HG02759 (cell line): ENCODE measurements around the gene MGRN1.

ENCODE experiments used
- ATAC-seq: cut with Tn5 transposase; IDR thresholded peaks from one replicate; pipeline ENCODE4 v1.9.1; 2021; ENCODE audit warnings: mild to moderate bottlenecking, moderate library complexity; ENCODE audit not compliant: unreplicated experiment

MGRN1 gene

DNA sequence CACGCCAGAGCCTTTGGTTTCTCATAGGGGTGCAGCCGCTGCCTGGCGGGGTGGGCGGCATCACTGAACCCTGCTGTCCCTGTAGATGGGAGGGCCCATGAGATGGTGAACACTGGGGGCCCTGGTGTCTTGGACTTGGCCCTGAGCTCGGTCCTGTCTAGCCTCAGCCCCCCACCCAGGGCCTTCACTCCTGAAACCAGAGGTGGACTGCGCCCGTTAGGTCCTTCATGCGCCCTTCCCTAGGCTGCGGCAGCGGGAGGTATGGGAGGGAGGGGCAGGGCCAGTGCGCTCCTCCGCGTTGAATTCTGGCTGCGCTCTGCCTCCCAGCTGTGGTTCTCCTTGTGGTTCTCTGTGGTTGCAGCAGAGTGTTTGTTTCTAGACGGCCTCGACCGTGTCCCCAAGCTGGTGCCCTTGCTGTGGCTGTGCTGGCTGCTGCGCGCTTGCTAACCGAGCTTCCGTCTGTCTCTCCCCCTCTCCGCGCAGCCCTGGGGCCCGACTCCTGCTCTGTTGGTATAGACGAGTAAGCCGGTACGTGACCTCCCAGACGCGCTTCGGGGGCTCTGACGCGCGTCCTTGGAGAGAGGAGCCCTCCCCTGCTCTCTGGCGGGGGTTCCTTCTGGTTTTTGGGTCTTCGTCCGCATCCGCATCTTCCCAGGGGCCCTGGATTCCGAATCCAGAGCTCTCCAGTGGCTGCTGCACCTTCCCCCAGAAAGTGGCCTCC is 61.3 kb downstream of the MGRN1 start:
- ATAC-seq, result no peak

DNA sequence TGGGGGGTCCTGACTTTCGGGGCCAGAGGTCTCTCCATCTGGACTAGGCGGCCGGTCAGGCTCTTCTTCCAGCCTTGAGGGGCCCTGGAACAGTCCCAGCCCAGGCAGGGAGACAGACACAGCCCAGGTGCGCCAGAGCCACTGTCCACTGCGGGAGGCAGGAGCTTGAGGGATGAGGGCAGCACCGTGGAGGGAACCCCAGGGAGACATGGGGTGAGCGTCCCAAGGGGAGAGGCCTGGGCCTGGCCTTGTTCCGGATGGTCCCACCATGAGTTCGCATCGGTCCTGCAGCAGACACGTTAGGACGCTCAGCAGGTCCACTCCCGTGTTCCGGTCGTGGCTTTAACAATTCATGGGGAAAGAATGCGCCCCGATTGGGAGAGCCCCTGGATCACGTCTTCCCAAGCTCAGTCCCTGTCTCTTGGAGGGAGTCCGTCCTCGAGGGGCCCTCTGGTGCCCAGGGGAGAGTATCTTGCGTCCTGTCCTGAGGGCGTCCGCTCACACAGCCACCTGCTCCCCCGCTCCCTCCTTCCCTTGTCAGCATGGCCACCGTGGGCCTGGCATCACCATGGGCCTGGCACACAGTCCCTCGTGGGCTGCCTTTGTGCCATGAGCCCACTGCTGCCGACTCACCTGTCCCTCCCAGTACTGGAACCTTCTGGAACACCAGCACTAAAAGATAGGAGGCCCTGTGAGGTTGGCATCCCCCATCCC is 62.0 kb downstream of the MGRN1 start:
- ATAC-seq, result no peak

DNA sequence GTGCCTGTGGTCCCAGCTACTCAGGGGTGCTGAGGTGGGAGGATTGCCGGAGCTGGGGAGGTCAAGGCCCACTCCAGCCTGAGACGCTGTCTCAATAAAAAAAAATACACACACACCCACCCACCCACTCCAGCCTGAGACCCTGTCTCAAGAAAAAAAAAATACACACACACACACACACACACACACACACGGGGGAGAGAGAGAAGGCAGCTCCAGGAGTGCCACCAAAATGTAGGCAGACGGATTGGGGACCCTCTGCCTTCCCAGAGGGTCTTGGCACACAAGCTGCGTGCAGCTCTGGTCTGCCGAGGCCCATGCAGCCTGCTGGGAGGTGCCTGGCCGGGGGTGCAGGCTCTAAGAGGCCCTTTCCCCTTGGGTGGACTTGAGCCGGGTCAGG is 62.8 kb downstream of the MGRN1 start:
- ATAC-seq, result no peak

DNA sequence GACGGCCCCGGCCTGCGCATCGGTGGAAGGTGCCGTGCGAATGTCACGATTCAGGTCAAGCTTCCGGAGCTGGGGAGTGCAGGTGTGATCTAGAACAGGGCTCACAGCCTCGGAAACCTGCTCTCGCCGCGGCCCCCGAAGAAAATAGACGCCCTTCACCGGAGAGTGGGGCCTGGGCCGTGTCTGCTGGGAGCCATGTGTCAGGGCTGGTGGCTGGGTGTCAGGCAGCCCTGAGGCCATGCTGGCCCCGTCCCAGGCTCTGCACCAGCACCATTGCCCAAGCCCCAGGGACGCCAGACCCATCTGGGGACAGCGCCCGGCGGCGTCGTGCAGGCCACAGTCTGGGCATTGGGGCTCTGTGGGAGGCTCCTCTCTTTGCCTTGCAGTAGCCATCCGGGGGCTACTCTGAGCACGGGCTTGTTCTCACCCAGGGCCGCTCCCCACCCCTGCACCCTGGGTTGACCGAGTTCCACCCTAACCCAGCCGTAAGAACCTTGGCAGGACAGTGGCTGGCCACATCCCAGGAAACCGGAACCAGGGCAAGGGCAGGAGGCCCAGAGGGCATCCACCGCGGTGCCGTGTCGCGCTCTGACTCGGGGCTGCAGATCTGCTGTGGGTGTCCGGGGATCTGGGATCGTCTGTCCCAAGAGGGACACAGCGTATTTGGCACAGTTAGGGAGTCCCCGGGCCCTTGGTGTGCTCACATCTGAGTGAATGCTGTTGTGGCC is 63.5 kb downstream of the MGRN1 start:
- no peak for ATAC-seq

DNA sequence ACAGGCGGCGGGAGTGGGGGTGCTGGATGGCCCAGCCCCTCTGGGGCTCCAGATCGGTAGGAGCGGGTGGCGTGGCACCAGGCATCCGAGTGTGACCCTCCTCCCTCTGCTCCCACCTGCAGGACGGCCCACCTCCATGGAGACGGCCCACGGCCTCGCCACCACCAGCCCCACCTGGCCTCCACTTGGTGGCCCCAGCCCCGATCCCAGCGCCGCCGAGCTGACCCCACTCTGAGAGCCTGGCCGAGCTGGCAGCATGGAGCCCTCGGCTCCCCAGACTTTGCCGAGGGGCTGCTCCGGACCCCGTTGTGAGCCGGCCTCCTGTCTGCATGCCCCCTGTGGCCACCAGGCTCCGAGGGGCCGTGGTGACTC is 64.0 kb downstream of the MGRN1 start:
- ATAC-seq, result no peak

DNA sequence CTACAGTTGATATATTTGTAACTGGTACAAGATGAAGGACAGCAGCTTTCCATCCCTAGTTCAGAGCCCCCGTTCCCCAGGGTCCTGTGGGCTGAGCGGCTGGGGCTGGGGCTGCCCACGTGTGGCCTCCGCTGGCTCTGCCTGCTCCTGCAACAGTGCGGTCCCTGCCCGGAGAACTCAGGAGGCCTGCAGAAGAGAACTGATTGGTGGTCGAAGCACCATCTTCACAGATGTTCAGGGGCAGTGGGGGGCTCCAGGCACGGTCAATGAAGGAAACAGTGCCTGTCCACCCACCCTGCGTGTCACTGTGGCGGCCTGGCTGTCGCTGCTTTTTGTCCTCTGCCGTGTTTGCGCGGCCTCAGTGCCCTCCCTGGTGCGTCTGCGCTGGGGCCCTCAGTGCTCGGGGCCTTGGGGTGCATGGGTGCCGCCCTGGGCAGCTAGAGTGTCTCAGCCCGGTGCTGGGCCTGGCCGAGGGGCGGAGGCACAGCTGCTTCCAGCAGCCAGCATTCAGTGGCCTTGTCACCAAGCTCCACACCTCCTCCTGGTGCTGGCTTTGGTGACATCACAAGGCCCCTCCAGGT is 64.6 kb downstream of the MGRN1 start:
- ATAC-seq, result no peak

DNA sequence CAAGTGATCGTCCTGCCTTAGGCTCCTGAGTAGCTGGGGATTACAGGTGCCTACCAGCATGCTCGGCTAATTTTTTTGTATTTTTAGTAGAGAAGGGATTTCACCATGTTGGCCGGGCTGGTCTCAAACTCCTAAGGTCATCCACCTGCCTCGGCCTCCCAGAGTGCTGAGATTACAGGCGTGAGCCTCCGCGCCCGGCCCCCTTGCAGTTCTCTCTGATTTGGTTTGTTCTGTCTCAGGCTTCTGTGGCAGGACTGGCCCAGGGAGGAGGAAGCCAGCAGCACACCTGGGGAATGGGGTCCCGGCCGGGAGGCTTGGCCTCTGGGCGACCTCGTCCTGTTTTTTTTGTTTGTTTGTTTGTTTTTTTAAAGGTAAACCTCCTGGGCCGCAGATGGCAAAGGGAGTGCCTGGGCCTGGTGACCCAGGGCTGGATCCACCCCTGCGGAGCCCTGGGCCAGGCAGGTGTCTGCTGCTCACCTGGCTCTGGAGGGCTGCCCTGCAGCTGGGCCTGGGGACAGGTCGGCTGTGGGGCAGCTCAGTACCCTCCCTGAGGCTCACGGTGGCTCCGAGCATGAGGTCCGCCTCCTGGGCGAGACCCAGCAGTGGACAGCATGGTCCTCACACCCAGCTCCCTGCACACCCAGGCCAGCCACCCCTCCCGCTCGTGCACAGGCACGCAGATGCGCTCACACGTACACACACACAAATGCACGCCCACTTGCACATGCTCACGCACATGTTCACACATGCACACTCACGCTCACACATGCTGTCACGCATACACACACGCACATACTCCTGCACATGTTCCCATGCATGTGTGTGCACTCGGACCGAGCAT is 65.5 kb downstream of the MGRN1 start:
- no peak for ATAC-seq

DNA sequence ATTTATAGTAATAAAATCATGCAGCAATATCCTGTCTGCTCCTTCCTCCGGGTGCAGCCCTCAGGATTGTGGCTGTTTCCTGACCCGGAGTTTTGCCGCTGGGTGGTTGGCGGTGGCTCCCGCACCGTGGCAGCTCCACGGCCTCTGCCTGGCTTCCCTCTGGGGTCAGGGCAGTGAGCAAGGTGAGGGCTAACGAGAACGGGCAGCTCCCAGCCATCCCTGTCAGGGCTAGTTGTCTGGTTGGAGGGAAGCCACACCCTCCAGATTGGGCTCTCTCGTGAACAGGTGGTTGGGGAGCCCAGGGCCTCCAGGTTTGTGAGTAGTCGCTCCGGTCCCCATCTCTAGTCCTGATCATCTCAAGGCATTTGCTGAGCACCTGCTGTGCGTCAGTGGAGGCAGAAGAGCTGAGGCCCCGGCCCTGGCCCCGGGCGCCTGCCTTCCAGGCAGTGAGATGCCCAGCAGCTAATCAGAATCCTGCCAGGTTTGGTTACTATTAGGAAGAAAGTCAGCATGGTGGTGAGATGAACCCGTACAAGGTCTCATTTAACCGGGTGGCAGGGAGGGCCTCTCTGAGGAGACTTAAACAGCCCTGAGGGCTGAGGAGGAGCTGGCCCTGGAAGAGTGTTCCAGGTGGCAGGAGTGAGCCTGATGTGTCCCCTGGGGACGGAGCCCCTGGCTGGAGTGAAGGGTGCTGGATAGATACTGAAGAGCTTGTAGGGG is 66.5 kb downstream of the MGRN1 start:
- ATAC-seq, result no peak

DNA sequence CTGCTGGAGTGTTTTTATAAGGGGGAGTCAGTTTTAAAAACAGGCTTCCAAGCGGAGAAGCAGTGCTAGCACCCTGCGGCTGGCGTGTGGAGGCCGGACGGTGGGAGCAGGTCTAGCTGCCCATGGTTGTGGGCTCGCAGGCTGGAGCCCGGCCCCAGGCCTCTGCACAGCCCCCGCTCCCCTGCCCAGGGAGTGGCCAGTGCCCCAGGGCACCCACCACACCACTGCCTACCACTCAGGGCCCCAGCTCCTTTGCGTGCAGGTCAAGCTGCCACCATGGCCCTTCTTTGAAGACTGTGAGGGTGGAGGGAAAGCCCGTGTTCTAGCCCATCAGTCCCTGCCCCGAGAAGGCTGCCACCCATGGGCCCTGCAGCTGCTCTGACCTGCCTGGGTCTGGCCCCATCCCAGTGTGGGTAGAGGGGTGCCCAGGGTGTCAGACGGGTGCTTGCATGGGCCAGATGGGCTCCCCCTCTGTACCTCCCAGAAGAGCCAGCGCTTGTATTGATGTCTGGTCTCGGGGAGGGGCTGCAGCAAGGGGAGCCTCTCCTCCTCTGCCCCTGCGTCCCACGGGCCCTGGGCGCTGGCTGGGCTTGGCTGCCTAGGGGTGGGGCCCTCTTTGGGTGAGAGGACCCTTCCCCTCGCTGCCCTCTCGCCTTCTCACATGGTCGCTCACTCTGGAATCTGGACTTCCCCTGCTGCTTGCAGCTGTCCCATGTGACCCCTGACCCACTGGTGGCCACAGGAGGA is 67.2 kb downstream of the MGRN1 start:
- no peak for ATAC-seq

DNA sequence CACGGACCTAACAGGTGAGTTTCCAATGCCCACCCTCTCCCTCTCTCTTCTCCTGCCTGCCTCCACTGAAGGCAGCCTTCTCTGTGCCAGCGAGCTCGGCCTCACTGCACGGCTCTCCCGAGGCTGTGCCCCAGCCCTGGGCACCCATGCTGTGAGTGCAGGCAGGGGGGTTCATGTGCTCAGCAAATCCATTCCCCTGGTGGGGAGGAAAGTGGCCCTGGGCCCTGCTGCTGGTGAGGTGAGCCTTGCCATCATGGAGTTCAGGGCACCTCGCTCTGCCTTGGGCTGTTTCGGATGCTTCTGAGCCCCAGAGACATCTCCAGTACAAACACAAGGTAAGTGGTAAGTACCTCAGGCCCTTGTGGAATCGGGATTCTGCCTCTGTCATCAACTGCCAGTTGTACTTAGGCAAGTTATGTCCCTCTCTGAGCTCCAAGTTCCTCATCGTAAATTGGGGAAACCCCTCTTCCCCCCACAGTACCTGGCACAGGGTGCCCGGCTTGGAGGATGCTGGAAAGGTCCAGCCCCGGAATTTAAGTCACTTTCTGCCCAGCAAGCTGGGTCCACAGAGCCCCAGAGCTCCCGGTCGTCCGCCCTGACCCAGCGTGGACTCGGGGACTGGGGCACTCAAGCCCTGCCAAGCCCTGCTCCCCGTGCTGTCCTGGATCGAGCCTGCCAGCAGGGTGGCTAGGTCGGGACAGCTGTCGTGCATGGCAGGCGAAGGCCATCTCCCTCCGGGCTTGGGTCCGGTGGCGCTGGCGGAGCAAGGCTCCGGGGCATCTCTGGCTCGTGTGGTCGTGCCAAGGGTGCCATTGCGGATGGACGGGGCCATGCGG is 68.1 kb downstream of the MGRN1 start:
- peak; percentile 11 for ATAC-seq

DNA sequence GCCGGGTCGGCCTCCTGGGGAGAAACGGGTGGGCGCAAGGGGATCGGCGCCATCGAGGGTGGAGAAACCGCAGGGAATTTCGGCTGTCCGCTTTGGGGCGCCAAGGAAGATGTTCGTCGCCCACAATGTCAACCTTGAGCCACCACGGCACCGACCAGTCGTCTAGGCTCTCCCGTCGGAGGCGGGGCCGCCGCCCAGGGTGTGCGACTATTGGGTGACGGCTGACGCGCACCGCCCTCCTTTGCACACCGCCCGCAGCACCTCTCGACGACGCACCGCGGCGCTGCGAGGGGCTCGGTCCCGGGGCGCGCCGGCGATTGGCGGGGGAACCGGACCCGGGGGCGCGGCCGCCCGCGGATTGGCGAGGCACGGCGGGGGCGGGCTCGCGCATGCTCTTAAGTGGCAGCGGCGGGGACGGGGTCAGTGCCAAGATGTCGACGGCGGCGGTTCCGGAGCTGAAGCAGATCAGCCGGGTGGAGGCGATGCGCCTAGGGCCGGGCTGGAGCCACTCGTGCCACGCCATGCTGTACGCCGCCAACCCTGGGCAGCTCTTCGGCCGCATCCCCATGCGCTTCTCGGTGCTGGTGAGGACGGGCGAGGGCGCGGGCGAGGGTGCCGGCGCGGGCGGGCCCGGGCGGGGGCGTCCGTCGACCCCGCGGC is 68.8 kb downstream of the MGRN1 start, which contains the start of gene NUDT16L1:
Gene NUDT16L1, plus strand, starts transcription at position 267 of the 660 bp plus-strand sequence. Its CDS starts 165 bp downstream, at position 432.
- ATAC-seq, result peak; percentile 96

DNA sequence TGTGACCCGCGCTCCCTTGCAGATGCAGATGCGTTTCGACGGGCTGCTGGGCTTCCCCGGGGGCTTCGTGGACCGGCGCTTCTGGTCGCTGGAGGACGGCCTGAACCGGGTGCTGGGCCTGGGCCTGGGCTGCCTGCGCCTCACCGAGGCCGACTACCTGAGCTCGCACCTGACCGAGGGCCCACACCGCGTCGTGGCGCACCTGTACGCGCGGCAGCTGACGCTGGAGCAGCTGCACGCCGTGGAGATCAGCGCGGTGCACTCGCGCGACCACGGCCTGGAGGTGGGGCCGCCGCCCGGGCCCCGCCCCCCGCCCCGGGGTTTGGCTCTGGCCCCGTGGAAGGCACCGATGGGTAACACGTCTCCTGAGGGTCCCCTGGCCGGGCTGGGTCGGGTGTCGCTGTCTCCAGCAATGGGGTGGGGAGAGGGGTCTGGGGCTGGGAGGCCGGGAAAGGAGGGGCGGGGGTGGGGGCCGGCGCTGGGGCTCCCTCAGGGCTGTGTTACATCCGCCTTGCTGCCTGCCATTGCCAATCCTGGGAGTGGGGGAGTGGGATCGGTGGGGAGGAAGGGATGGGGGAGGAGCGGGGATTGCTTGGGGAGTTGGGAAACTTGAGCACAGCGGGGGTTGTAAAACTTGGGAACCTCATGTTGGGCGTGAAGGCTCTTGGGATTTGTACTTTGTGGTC is 69.5 kb downstream of the MGRN1 start:
- ATAC-seq, result peak; percentile 14

DNA sequence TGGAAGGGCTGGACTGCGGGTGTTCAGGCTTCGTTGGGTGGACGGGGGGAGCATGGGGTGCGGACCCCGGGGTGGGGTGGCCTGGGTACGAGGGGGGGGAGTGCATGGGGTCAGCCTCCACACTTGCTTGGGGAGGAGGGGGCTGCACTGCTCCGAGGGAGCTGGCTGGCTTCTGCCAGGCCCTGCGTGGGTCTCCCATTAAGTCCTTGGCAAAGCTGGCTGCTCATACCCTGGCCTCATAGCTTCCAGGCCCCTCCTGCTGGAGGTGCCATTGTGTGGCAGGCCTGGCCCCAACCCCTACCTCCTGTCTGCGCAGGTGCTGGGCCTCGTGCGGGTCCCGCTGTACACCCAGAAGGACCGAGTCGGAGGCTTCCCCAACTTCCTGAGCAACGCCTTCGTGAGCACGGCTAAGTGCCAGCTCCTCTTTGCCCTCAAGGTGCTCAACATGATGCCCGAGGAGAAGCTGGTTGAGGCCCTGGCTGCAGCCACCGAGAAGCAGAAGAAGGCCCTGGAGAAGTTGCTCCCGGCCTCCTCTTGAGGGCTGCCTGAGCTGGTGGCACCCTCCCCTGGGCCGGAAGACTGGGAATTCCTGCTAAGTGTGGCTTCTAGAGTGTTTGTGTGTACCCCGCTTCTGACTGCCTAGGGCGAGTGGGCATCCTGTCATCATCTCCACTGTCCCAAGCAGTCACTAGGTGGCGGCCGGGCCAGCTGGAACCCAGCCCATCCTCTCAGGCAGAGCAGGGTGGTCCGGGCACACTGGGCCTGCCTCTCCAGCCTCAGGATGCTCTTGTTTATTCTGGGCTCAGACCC is 70.2 kb downstream of the MGRN1 start:
- no peak for ATAC-seq

DNA sequence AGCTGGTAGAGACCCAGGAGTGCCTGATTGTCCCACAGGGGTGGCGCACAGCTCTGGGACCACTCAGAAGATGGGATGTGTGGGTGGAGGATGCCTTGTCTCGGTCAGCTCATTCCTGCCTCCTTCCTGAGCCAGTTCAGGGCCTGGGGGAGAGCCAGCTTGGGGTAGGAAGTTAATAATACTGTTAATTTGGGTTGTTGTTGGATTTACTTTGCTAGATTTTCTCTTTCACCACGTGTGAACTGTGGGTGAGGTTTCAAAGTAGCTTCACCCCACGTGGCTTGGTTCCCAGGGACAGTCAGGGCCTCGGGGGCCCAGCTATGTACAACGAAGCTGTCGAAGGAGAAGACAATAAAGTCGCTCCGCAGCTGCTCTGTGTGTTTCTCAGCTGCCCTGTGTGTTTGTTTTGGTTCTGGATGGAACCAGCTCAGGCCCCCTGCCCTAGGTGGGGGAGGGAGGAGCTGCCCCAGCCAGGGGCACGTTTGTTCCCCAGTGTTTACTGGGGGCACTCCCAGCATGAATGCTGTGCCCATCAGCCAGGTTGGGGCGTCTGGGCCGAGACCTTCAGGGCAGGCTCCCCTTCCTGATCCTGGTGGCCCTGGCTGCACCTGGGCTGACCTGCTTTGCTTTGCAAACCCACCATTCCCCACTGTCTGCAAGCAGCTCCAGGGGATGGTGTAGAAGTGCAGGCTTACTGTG is 71.0 kb downstream of the MGRN1 start:
- no peak for ATAC-seq

DNA sequence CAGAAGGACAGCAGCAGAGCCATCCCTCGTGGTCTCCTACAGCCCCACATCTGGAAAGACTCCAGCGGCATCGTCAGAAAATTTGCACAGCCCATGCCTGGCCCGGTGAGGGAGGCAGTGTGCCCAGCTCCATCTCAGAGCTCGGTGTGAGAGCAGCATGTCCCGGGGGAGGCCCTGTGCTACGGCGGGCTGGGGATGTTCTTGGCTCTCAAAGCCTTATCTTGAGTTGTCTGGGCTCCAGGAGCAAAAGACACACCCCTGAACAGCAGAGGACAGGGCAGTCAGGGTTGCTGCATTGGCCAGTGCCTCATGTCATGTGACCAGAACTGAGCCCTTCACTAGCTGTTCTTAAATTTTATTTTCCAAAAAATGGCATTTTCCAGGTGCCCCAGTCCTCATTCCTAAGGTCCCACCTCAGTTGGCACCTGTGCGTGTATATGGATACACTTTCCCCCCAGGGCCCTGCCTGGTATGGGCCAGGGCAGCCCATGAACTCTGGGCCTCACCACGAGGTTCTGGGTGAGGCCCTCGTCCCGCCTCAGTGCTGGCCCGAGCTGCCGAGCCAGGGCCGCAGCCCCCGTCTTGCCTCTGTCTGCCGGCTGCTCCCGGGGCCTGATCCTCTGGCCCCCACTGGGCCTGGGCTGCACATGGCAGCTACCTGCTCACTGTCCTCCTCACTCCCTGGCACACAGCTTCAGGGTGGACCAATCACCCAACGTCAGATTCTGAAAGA is 71.7 kb downstream of the MGRN1 start:
- ATAC-seq, result no peak
